Fibroblast of skin of abdomen (primary cell): ENCODE measurements around the gene THSD4.

Source experiments
- DNase-seq: peaks from one replicate; pipeline ENCODE4 v3.0.0-alpha.2; 2013

Gene THSD4

DNA sequence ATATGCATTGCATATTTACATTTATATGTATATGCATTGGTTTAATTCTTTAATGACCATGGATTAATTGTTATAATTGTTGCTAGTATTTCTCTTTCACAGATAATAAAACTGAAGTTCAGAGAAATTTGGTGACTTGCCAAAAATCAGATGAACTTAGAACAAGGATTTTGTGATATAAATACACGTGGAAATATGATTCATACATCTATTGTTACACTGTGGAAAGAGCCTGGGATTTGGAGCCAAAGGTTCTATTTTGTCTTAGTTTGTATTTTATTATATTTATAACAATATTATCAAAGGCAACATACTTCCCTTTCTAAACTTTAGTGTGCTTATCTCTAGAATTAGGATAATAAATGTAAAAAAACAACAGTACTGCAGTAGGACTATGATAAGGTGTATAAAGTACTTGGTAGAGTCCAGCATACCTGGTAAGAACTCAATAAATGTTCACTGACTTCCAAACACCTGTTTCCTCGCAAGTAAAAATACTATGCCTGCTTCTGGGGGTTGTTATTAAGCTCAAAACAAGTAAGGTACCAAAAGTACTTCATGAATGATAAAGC is 342.9 kb downstream of the THSD4 start:
- no peak for DNase-seq

GRCh38 chr15:71461748-71462147 is 346.5 kb downstream of the THSD4 start:
- DNase-seq = no peak

- no peak for DNase-seq
These were observed 347.4 kb downstream of the THSD4 start for GRCh38 chr15:71462638-71463037.

- peak; percentile 53 for DNase-seq
These were observed 347.9 kb downstream of the THSD4 start for GRCh38 chr15:71463156-71463665.

DNA sequence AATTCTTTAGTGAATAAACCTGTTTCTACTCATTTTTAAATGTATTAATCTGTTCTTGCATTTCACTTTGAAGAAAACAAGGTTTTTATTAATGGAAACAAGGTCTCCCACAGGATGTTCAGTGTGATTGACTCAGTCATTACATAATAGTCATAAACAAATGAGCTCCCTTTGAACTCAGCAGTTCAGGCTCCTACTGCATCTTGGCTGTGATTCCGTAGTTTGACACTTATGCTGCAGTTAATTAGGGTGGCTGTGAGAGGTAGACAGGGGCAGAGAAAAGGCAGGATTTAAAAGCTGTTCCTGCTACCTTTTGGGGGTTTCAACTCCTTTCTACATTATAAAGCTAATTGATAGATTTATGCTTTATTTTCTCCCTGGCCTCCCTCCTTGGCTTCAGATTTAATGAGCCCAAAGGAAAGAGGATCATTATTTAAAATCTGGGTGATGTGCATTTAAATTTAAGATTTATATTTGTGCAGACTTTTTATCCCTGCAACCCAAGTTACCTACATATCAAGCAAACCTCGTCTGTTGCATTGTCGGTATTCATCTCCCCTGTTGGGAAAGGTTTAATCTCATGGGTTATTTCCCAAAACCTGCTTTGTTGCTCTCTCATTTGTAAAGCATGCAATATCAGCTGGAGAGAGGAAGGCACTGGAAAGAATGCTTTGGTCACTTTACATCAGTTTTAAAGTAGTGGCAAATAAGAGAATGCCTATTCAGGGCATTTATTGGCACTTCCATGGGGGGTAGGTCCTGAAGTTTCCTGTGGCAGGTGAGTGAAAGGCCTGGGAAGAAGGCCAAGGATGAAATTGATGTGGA is 350.1 kb downstream of the THSD4 start:
- no peak for DNase-seq

GRCh38 chr15:71468715-71469114 is 353.4 kb downstream of the THSD4 start:
- DNase-seq = no peak

DNA sequence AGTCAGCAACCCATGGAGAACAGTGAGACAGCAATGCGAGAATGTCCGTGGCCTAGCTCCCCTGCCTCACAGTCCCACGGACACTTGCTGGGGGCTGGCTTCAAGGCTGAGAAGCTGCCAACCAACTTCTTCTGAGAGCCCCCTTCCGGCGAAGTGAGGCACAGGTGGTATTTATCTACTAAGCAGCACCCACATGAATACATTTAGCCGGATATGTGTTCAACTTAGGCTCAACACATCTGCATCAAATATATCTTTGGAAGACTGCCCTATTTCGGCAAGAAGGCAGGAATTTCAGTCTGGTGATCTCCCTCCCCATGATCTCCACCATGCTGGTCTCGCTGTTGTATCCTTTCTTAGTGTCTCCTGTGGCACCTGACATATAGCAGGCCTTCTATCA is 354.1 kb downstream of the THSD4 start:
- peak; percentile 84 for DNase-seq

GRCh38 chr15:71471347-71471746 is 356.1 kb downstream of the THSD4 start:
- no peak for DNase-seq

DNA sequence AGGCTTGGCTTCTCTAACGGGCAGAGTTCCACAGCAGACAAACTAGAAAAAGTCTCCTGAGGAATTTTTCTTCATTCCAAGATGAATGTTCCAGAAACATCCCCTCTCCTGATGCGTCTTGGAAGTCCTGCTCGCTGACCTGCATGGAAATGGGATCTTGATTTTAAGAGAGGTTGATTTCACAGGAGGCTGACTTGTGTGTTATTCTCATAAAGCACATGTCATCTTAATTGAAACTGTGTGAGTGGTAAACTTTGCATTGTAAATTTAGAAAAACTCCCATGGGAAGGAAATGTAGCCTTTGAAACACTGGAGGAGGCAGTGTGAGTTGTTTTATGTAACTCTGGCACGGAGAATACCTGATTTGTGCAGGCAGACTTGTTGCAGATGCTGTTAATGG is 357.3 kb downstream of the THSD4 start:
- DNase-seq = no peak

DNA sequence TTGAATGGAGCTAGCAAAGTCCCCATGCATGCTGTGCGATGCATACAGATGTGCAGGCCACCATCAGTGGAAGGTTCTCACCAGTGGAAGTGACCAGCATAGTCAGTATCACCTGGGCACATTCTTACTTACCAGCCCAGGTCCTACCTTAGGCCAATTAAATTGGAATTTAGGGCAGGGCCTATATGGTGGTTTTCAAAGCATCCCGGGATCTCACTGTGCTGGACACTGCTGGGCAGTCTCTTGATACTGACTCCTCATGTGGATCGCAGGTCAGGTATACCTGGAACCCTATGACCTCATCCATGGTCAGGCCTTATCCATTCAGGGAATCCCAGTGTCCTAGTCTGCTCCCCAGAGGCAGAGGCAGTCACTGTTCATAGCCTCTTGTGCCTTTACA is 358.5 kb downstream of the THSD4 start:
- DNase-seq = no peak

GRCh38 chr15:71476823-71477222 is 361.6 kb downstream of the THSD4 start:
- no peak for DNase-seq

DNA sequence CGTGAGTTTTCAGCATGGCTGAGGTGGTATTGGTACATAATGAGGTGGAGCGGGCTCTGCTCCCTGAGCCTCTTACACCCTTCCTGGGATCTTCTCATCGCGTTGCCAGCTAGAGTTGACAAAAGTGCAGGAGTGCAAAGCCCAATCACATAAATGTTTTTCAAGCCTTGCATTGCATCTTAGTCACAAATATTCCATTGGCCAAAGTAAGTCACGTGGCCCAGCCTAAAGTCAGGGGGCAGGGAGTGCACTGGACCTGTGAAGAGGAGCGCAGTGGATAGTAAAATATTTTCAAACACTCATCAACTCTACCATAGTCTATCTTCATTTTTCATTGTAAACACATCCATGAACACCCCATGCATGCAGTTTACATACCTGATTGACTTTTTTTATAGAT is 365.3 kb downstream of the THSD4 start:
- no peak for DNase-seq

DNA sequence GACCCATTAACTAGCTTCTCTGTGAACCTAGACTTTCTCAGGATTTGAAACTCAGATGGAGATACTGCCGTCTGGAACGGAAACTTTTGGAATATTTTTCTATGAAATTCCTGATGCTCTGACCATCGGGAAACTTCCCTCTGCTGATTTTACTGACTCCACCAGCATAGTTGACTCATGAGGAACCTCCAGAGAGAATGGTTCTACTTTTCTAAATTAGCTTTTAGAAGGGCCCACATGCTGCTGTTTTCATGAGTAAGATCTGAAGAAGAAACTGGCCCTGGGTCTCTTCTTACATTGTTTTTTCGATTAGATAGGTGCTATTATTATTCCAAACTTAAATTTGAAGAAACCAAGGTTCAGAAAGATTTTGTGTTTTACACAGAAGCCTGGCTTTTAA is 368.8 kb downstream of the THSD4 start:
- no peak for DNase-seq

DNA sequence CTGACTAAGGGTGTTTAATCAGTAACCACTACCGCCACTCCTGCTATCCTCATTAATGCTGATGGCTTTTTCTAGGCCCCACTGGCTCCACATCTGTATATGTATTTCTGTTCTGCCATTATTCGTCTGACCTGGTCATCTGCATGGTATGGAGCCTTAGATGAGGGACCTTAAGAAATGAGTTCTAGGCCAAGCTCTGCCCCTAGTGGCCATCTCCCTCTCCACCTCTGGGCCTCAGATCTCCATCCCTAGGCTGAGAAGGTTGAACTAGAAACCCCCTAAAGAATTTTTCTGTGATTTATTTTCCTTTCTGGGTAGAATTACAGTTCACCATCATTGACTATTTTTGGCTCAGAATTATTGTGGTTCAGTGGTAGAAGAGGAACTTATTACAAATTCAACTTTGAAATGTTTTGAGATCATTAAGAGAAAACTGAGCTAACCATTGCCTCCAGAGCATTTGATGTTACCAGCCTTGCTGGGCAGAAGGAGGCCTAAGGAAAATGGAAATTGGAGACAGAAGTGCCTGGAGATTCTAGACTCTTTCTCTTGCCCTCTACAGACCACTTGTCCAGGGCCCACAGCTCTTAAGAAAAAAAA is 369.9 kb downstream of the THSD4 start:
- DNase-seq = no peak

DNA sequence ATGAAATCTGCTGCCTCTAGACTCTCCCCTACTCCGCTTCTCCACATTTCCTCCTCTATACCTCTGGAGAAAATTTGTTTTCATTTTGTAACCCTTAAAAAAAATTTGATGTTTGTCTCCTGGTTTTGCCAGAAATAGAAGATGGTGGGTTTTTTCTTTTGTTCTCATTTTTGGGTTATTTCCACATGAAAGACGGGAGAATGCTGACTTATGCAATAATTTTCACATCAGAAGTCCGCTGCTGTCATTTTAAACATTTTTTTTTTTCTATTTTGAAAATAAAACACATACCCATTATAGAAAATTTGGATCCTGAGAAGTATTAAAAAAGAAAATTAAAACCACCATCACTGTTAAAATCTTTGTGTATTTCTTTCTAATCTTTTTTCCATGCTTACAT is 374.3 kb downstream of the THSD4 start:
- no peak for DNase-seq

GRCh38 chr15:71493526-71493925 is 378.3 kb downstream of the THSD4 start:
- no peak for DNase-seq

- no peak for DNase-seq
These were observed 379.5 kb downstream of the THSD4 start for GRCh38 chr15:71494563-71495397.

- DNase-seq = no peak
These were observed 380.1 kb downstream of the THSD4 start for GRCh38 chr15:71495398-71495780.

- peak; percentile 26 for DNase-seq
These were observed 381.2 kb downstream of the THSD4 start for GRCh38 chr15:71496336-71496955.

DNA sequence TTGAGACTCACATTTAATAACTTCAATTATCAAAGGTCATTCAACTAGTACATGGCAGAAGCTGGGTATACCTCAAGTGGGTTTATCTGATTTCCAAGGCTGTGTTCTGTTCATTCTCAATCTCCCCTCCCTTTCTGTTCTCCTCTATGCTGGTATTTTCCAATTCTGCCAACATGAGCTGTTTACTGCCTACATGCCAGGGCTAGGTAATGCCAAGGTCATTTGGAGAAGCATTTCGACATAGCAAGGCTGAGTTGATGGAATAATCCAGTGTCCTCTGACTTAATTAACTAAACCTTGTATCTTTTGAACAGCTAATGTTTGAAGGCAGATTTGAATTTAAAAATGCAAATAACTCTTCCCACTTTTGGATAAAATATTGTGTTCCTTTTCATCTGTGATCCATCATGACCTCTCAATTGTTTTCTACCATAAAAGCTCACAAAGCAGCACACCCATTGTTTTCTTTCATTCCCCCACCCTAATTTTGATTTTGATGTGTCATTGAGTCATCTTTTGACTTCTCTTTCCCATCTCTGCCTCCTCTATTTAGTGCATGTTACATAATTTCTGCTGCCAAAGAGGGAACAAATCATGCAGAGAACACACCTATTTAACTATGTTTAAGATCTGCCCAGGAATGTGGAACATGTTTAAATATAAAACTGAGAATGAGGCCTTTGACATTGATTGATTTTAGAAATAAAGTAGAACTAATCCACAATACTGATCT is 386.2 kb downstream of the THSD4 start:
- no peak for DNase-seq

GRCh38 chr15:71502077-71502432 is 386.8 kb downstream of the THSD4 start:
- no peak for DNase-seq

- DNase-seq = no peak
These were observed 390.7 kb downstream of the THSD4 start for GRCh38 chr15:71505962-71506361.
